Retina (tissue), 1 donor: ENCODE data around the gene DSCAML1.
A peak's percentile ranks its signal among the peaks of the same experiment; 100 is the strongest.

Experiments used
- DNase-seq: peaks from one replicate; pipeline ENCODE4 v3.0.0-alpha.2; 2016

DSCAML1 gene

GRCh38 chr11:117438371-117439000 lies 358.5 kb downstream of the DSCAML1 start:
- DNase-seq = no peak

GRCh38 chr11:117437791-117438130 lies 359.3 kb downstream of the DSCAML1 start:
- DNase-seq = no peak

GRCh38 chr11:117437041-117437790 lies 359.8 kb downstream of the DSCAML1 start:
- no peak for DNase-seq

- no peak for DNase-seq
These were observed 361.7 kb downstream of the DSCAML1 start for GRCh38 chr11:117435326-117435725.

GRCh38 chr11:117434481-117434880 lies 362.5 kb downstream of the DSCAML1 start:
- DNase-seq = no peak

- no peak for DNase-seq
These were observed 363.3 kb downstream of the DSCAML1 start for GRCh38 chr11:117433717-117434116.

GRCh38 chr11:117431436-117431835 lies 365.6 kb downstream of the DSCAML1 start:
- no peak for DNase-seq

- DNase-seq = no peak
These were observed 366.6 kb downstream of the DSCAML1 start for GRCh38 chr11:117430293-117430955.

- no peak for DNase-seq
These were observed 368.2 kb downstream of the DSCAML1 start for GRCh38 chr11:117428856-117429229.

- DNase-seq = no peak
These were observed 368.7 kb downstream of the DSCAML1 start for GRCh38 chr11:117428186-117428855.

- DNase-seq = no peak
These were observed 369.6 kb downstream of the DSCAML1 start for GRCh38 chr11:117427356-117427874.

GRCh38 chr11:117426941-117427340 lies 370.1 kb downstream of the DSCAML1 start:
- no peak for DNase-seq

GRCh38 chr11:117426297-117426685 lies 370.7 kb downstream of the DSCAML1 start:
- peak; percentile 90 for DNase-seq

GRCh38 chr11:117425679-117426296 lies 371.2 kb downstream of the DSCAML1 start:
- no peak for DNase-seq

- no peak for DNase-seq
These were observed 372.2 kb downstream of the DSCAML1 start for GRCh38 chr11:117424781-117425180.

- DNase-seq = no peak
These were observed 373.9 kb downstream of the DSCAML1 start for GRCh38 chr11:117423046-117423575.

- no peak for DNase-seq
These were observed 375.5 kb downstream of the DSCAML1 start for GRCh38 chr11:117421476-117421875.

GRCh38 chr11:117421041-117421440 lies 376.0 kb downstream of the DSCAML1 start:
- DNase-seq = no peak

- no peak for DNase-seq
These were observed 376.4 kb downstream of the DSCAML1 start for GRCh38 chr11:117420598-117420997.

GRCh38 chr11:117420143-117420485 lies 376.9 kb downstream of the DSCAML1 start:
- DNase-seq = no peak

- no peak for DNase-seq
These were observed 377.4 kb downstream of the DSCAML1 start for GRCh38 chr11:117419482-117420142.
